Measurements from ENCODE around the gene MARK3. TPM values are rescaled to one million over a fixed set of nuclear protein-coding genes. Genes with fewer than 3 reads are reported as not detected.

The MARK3 gene
- total RNA-seq, result 96.6 TPM

GRCh38 chr14:103385152-103385928 is at the start of gene MARK3:
Gene MARK3 (plus strand): TSS chr14:103385415. CDS start chr14:103386030, 615 bp downstream.
- Histone ChIP-seq H3K4me1 (ENCODE audit: insufficient read depth, low read length) (peaks cover 66% of the 10 kb centered on the region), H3K27me3 (ENCODE audit: insufficient read depth, low read length) (no peaks in the 10 kb centered on the region), H3K9me3 (ENCODE audit: low read depth, low read length) (no peaks in the 10 kb centered on the region), H3K4me3 (ENCODE audit: low read length) (peak within 1 kb of the TSS; percentile 97)

GRCh38 chr14:103336191-103336590 is 49.0 kb upstream of the MARK3 start:
- Histone ChIP-seq H3K9me3 (ENCODE audit: low read depth, low read length) (no peaks in the 10 kb centered on the region), H3K27me3 (ENCODE audit: insufficient read depth, low read length) (no peaks in the 10 kb centered on the region), H3K4me1 (ENCODE audit: insufficient read depth, low read length) (peaks cover 34% of the 10 kb centered on the region), H3K4me3 (ENCODE audit: low read length) (peak overlapping the region; percentile 95)

- Histone ChIP-seq H3K9me3 (ENCODE audit: low read depth, low read length) (no peaks in the 10 kb centered on the region), H3K27me3 (ENCODE audit: insufficient read depth, low read length) (no peaks in the 10 kb centered on the region), H3K4me3 (ENCODE audit: low read length) (no peak overlapping the region), H3K4me1 (ENCODE audit: insufficient read depth, low read length) (peaks cover 24% of the 10 kb centered on the region)
These were observed 47.4 kb upstream of the MARK3 start for GRCh38 chr14:103337794-103338193.

- H3K9me3 ChIP-seq (ENCODE audit: low read depth, low read length), result no peaks in the 10 kb centered on the region
- H3K4me1 ChIP-seq (ENCODE audit: insufficient read depth, low read length), result peaks cover 18% of the 10 kb centered on the region
- H3K27me3 ChIP-seq (ENCODE audit: insufficient read depth, low read length), result no peaks in the 10 kb centered on the region
- no peak overlapping the region for H3K4me3 ChIP-seq (ENCODE audit: low read length)
These were observed 45.7 kb upstream of the MARK3 start for GRCh38 chr14:103339561-103339960.

- H3K4me3 ChIP-seq (ENCODE audit: low read length), result no peak overlapping the region
- no peaks in the 10 kb centered on the region for H3K9me3 ChIP-seq (ENCODE audit: low read depth, low read length)
- no peaks in the 10 kb centered on the region for H3K27me3 ChIP-seq (ENCODE audit: insufficient read depth, low read length)
- peaks cover 14% of the 10 kb centered on the region for H3K4me1 ChIP-seq (ENCODE audit: insufficient read depth, low read length)
These were observed 44.6 kb upstream of the MARK3 start for GRCh38 chr14:103340480-103341212.

GRCh38 chr14:103341250-103342129 is 43.7 kb upstream of the MARK3 start:
- H3K9me3 ChIP-seq (ENCODE audit: low read depth, low read length), result no peaks in the 10 kb centered on the region
- H3K27me3 ChIP-seq (ENCODE audit: insufficient read depth, low read length), result no peaks in the 10 kb centered on the region
- no peak overlapping the region for H3K4me3 ChIP-seq (ENCODE audit: low read length)
- H3K4me1 ChIP-seq (ENCODE audit: insufficient read depth, low read length), result peaks cover 5% of the 10 kb centered on the region

- H3K4me1 ChIP-seq (ENCODE audit: insufficient read depth, low read length), result no peaks in the 10 kb centered on the region
- H3K27me3 ChIP-seq (ENCODE audit: insufficient read depth, low read length), result no peaks in the 10 kb centered on the region
- H3K4me3 ChIP-seq (ENCODE audit: low read length), result no peak overlapping the region
- H3K9me3 ChIP-seq (ENCODE audit: low read depth, low read length), result no peaks in the 10 kb centered on the region
These were observed 41.9 kb upstream of the MARK3 start for GRCh38 chr14:103343164-103343879.

- no peaks in the 10 kb centered on the region for H3K27me3 ChIP-seq (ENCODE audit: insufficient read depth, low read length)
- H3K4me3 ChIP-seq (ENCODE audit: low read length), result no peak overlapping the region
- H3K9me3 ChIP-seq (ENCODE audit: low read depth, low read length), result no peaks in the 10 kb centered on the region
- H3K4me1 ChIP-seq (ENCODE audit: insufficient read depth, low read length), result no peaks in the 10 kb centered on the region
These were observed 41.1 kb upstream of the MARK3 start for GRCh38 chr14:103343905-103344797.

- H3K4me1 ChIP-seq (ENCODE audit: insufficient read depth, low read length), result no peaks in the 10 kb centered on the region
- no peak overlapping the region for H3K4me3 ChIP-seq (ENCODE audit: low read length)
- H3K9me3 ChIP-seq (ENCODE audit: low read depth, low read length), result no peaks in the 10 kb centered on the region
- no peaks in the 10 kb centered on the region for H3K27me3 ChIP-seq (ENCODE audit: insufficient read depth, low read length)
These were observed 38.9 kb upstream of the MARK3 start for GRCh38 chr14:103346286-103346685.

- no peaks in the 10 kb centered on the region for H3K27me3 ChIP-seq (ENCODE audit: insufficient read depth, low read length)
- no peak overlapping the region for H3K4me3 ChIP-seq (ENCODE audit: low read length)
- no peaks in the 10 kb centered on the region for H3K9me3 ChIP-seq (ENCODE audit: low read depth, low read length)
- no peaks in the 10 kb centered on the region for H3K4me1 ChIP-seq (ENCODE audit: insufficient read depth, low read length)
These were observed 38.0 kb upstream of the MARK3 start for GRCh38 chr14:103347091-103347815.

- no peak overlapping the region for H3K4me3 ChIP-seq (ENCODE audit: low read length)
- no peaks in the 10 kb centered on the region for H3K9me3 ChIP-seq (ENCODE audit: low read depth, low read length)
- no peaks in the 10 kb centered on the region for H3K27me3 ChIP-seq (ENCODE audit: insufficient read depth, low read length)
- H3K4me1 ChIP-seq (ENCODE audit: insufficient read depth, low read length), result no peaks in the 10 kb centered on the region
These were observed 37.1 kb upstream of the MARK3 start for GRCh38 chr14:103348154-103348553.

- Histone ChIP-seq H3K27me3 (ENCODE audit: insufficient read depth, low read length) (no peaks in the 10 kb centered on the region), H3K9me3 (ENCODE audit: low read depth, low read length) (no peaks in the 10 kb centered on the region), H3K4me1 (ENCODE audit: insufficient read depth, low read length) (no peaks in the 10 kb centered on the region), H3K4me3 (ENCODE audit: low read length) (no peak overlapping the region)
These were observed 35.2 kb upstream of the MARK3 start for GRCh38 chr14:103349982-103350381.

- H3K27me3 ChIP-seq (ENCODE audit: insufficient read depth, low read length), result no peaks in the 10 kb centered on the region
- H3K4me3 ChIP-seq (ENCODE audit: low read length), result no peak overlapping the region
- peaks cover 7% of the 10 kb centered on the region for H3K4me1 ChIP-seq (ENCODE audit: insufficient read depth, low read length)
- H3K9me3 ChIP-seq (ENCODE audit: low read depth, low read length), result no peaks in the 10 kb centered on the region
These were observed 31.9 kb upstream of the MARK3 start for GRCh38 chr14:103353362-103353761.

Data from mononuclear cell (primary cell).